Astrocyte (in vitro differentiated cells and primary cell): Measurements from ENCODE around the gene ADGRD2. TPM values are rescaled to one million over a fixed set of nuclear protein-coding genes. Genes with fewer than 3 reads are reported as not detected.

Source experiments
- DNase-seq: peaks from one replicate; pipeline ENCODE4 v3.0.0-alpha.2; 2010; ENCODE audit warnings: low read depth
- FAIRE-seq: peaks from 2 replicates; lab custom pipeline; 2011; peaks lifted over from hg19 to GRCh38; lab: Jason Lieb, UNC
- H2AFZ ChIP-seq: 2 replicates; pipeline ENCODE4 v1.6.0; 2012; ENCODE audit warnings: low read depth, low read length, inconsistent platforms
- H3K27ac ChIP-seq: 2 replicates; pipeline ENCODE4 v1.5.1; 2011; ENCODE audit warnings: low read depth, low read length, inconsistent platforms
- H3K27me3 ChIP-seq: 2 replicates; pipeline ENCODE4 v1.6.0; 2011; ENCODE audit warnings: low read length, inconsistent platforms; ENCODE audit not compliant: insufficient read depth
- H3K36me3 ChIP-seq: 2 replicates; pipeline ENCODE4 v1.5.1; 2011; ENCODE audit warnings: low read length, inconsistent platforms; ENCODE audit not compliant: insufficient read depth
- H3K4me1 ChIP-seq: 2 replicates; pipeline ENCODE4 v1.5.1; 2011; ENCODE audit warnings: low read length, inconsistent platforms; ENCODE audit not compliant: insufficient read depth
- H3K4me2 ChIP-seq: 2 replicates; pipeline ENCODE4 v1.6.0; 2012; ENCODE audit warnings: low read length, inconsistent platforms
- H3K4me3 ChIP-seq: 2 replicates; pipeline ENCODE4 v1.5.1; 2011; ENCODE audit warnings: low read depth, mild to moderate bottlenecking, low read length, inconsistent platforms; ENCODE audit not compliant: insufficient read depth
- H3K79me2 ChIP-seq: 2 replicates; pipeline ENCODE4 v1.6.0; 2012; ENCODE audit warnings: mild to moderate bottlenecking, low read length, inconsistent platforms; ENCODE audit not compliant: insufficient read depth
- H3K9ac ChIP-seq: 2 replicates; pipeline ENCODE4 v1.6.0; 2012; ENCODE audit warnings: mild to moderate bottlenecking, low read length, inconsistent platforms
- H3K9me3 ChIP-seq: 2 replicates; pipeline ENCODE4 v1.5.1; 2012; ENCODE audit warnings: low read depth, mild to moderate bottlenecking, low read length, inconsistent platforms; ENCODE audit not compliant: insufficient read depth
- H4K20me1 ChIP-seq: 2 replicates; pipeline ENCODE4 v1.6.0; 2012; ENCODE audit warnings: low read length, inconsistent platforms; ENCODE audit not compliant: insufficient read depth
- H3K27ac Mint-ChIP-seq: one replicate; pipeline ENCODE4 v1.8.0; 2021; ENCODE audit warnings: mild to moderate bottlenecking, mixed read lengths; ENCODE audit not compliant: unreplicated experiment
- H3K27me3 Mint-ChIP-seq: one replicate; pipeline ENCODE4 v1.8.0; 2021; ENCODE audit warnings: low read depth, mixed read lengths; ENCODE audit not compliant: unreplicated experiment
- H3K36me3 Mint-ChIP-seq: one replicate; pipeline ENCODE4 v1.8.0; 2021; ENCODE audit warnings: low read depth, mixed read lengths; ENCODE audit not compliant: unreplicated experiment
- H3K4me1 Mint-ChIP-seq: one replicate; pipeline ENCODE4 v1.8.0; 2021; ENCODE audit warnings: low read depth, mixed read lengths; ENCODE audit not compliant: unreplicated experiment
- H3K4me3 Mint-ChIP-seq: one replicate; pipeline ENCODE4 v1.8.0; 2021; ENCODE audit warnings: mild to moderate bottlenecking, moderate library complexity, mixed read lengths; ENCODE audit not compliant: unreplicated experiment
- H3K9me3 Mint-ChIP-seq: one replicate; pipeline ENCODE4 v1.8.0; 2021; ENCODE audit warnings: mild to moderate bottlenecking, mixed read lengths; ENCODE audit not compliant: unreplicated experiment
- CTCF ChIP-seq: IDR thresholded peaks from 2 replicates; pipeline ENCODE4 v1.5.1; 2011; ENCODE audit warnings: low read depth, mild to moderate bottlenecking, inconsistent platforms, low read length, moderate library complexity; ENCODE audit not compliant: insufficient read depth
- EZH2 ChIP-seq: IDR thresholded peaks from 2 replicates; pipeline ENCODE4 v1.6.1; 2012; ENCODE audit warnings: mild to moderate bottlenecking, low read length, inconsistent platforms; ENCODE audit not compliant: insufficient read depth
- total RNA-seq: library from RNA; stranded (reverse); gene quantifications from 2 replicates; pipeline ENCODE4 v1.2.1, GENCODE V29; 2021

ADGRD2 gene
- total RNA-seq, 1 donor from 2014 or later, result not detected

- H3K36me3 Mint-ChIP-seq, result no peaks in the 10 kb centered on the region
- no peaks in the 10 kb centered on the region for H3K4me1 Mint-ChIP-seq
- peaks cover 51% of the 10 kb centered on the region for H3K27me3 Mint-ChIP-seq
- peaks cover 2% of the 10 kb centered on the region for H3K9me3 Mint-ChIP-seq
- DNase-seq (no peak), FAIRE-seq (no peak)
- Histone ChIP-seq H3K27ac (no peak overlapping the region), H3K27me3 (peaks cover 31% of the 10 kb centered on the region), H3K4me1 (peaks cover 8% of the 10 kb centered on the region), H3K9me3 (peaks cover 2% of the 10 kb centered on the region), H4K20me1 (no peaks in the 10 kb centered on the region), H2AFZ (peak overlapping the region; percentile 84), H3K9ac (no peak overlapping the region), H3K4me3 (peak overlapping the region; percentile 48), H3K79me2 (no peaks in the 10 kb centered on the region), H3K36me3 (no peaks in the 10 kb centered on the region), H3K4me2 (peak overlapping the region; percentile 88)
- TF ChIP-seq CTCF, result no peak
- peak; percentile 17 for TF ChIP-seq EZH2
- H3K4me3 Mint-ChIP-seq, result no peak overlapping the region
- H3K27ac Mint-ChIP-seq, result no peak overlapping the region
These were observed 845 bp downstream of the ADGRD2 start for GRCh38 chr9:124450931-124451661.

- no peak for FAIRE-seq
- peaks cover 31% of the 10 kb centered on the region for H3K27me3 ChIP-seq
- H3K36me3 Mint-ChIP-seq, result no peaks in the 10 kb centered on the region
These were observed 2.1 kb downstream of the ADGRD2 start for GRCh38 chr9:124452326-124452725.

More at GRCh38 chr9:124452326-124452725, 2.1 kb downstream of the ADGRD2 start:
- Mint-ChIP-seq H3K9me3 (peaks cover 2% of the 10 kb centered on the region), H3K4me1 (no peaks in the 10 kb centered on the region), H3K4me3 (no peak overlapping the region), H3K27ac (no peak overlapping the region), H3K27me3 (peaks cover 61% of the 10 kb centered on the region)
- no peak for DNase-seq
- Histone ChIP-seq H2AFZ (no peak overlapping the region), H3K9me3 (peaks cover 2% of the 10 kb centered on the region), H3K4me1 (peaks cover 8% of the 10 kb centered on the region), H4K20me1 (no peaks in the 10 kb centered on the region), H3K36me3 (no peaks in the 10 kb centered on the region), H3K4me3 (no peak overlapping the region), H3K27ac (no peak overlapping the region), H3K79me2 (no peaks in the 10 kb centered on the region), H3K4me2 (no peak overlapping the region), H3K9ac (no peak overlapping the region)
- no peak for TF ChIP-seq EZH2
- TF ChIP-seq CTCF, result no peak
